Muscle of arm (tissue), 12 donors: ENCODE measurements around the gene GAMT. TPM values are rescaled to one million over a fixed set of nuclear protein-coding genes. Genes with fewer than 3 reads are reported as not detected.
A peak's percentile ranks its signal among the peaks of the same experiment; 100 is the strongest.

Experiments
- DNase-seq: peaks from one replicate; pipeline ENCODE4 v3.0.0-alpha.2; 2013
- polyA plus RNA-seq, 12 donors: library from polyadenylated mRNA; unstranded; fragments of 120-200 nt; gene quantifications; one replicate each; pipeline ENCODE4 v1.2.1, GENCODE V29; 2013; ENCODE audit not compliant: insufficient read length in 12 of 12

The GAMT gene
- polyA plus RNA-seq, 12 donors = 83.4 to 279 (median 178) TPM; not detected in 1

DNA sequence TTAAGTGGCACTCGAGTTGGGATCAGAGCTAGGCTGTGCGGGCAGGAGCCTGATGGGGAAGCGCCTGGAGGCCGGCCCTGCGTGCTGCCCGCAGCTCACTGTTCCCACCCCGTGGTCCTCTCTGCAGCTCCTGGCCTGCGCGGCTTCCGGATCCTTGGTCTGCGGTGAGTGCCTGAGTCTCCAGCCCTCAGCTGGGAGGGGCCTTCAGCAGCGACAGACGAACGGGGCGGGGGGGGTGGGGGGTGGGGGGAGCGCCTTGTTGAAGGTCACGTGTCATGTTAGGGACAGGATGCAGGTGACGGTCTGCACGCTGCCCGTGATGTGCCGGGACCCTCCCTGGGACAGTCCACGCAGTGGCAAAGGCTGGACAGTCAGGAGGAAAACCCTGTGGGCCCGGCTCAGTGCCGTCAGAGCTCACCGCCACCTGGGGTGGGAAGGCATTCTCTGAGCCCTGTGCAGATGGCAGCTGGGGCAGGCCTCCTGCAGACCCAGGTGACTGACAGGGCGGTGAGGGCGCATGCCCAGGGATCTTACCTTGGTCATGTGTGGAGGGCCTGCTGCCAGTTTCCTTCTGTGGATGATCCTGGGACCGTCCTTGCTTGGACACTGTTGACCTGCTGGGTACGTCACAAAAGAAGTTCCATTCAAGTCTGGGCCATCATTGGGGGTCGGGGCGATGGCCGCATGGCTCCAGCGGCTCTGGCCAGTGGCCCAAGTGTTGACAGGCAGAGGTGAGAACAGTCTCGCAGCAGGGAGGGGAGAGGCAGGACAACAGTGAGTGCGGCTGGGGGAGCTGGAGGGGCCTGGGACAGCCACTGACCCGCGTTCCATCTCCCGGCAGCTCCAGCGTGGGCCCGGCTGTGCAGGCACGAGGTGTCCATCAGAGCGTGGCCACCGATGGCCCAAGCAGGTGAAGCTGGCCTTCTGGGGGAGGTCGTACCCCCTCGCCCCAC, 13.4 kb downstream of the GAMT start:
- DNase-seq = no peak

DNA sequence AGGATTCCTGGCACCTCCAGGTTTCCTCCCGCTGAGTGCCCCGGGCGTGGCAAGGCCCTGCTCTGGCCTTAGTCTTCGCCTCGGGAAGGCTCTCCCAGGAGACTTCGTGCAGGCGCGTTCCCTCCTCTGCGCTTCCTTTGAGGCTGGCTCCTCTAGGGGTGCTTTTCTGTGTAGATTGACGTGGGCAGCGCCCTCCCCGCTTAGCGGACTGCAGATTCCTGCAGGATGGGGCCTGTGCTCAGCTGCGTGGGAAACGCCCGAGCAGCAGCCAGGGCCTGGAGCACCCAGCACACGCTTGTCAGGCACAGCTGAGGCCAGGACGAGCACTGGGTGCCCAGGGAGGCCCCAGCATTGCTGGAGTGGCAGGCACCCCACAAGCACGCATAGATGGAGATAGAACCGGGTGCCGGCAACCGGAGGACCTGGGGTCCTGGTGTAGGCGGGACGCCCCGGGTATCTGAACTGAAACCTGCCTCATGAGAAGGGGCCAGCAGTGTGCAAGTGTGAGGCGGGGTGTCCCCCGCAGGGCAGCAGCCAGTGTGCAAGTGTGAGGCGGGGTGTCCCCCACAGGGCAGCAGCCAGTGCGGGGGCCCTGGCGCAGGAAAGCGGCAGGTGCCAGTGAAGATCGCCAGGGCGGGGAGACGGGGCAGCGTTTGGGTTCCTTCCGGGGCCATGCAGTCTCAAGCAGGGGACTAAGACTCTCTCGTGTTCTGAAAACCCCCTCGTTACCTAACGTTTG, 14.2 kb downstream of the GAMT start:
- DNase-seq = no peak

DNA sequence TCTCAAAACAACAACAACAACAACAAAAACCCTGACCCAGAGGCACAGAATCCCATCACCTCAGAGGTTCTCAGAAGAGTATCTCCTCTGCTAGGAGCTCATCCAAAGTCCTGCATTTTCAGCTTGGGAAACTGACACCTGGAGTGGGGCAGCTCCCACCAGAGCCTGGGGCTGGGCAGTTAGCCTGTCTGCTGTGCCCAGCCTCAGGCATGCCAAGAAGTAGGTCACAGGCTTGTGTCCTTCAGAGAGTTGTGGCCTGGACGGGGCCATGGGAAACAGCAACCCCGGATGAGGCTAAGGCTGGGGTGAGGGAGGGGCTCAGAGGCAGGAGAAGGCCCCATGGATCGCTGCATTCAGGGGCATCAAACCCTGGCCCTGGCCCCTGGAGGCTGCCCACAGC, 15.5 kb downstream of the GAMT start:
- no peak for DNase-seq

DNA sequence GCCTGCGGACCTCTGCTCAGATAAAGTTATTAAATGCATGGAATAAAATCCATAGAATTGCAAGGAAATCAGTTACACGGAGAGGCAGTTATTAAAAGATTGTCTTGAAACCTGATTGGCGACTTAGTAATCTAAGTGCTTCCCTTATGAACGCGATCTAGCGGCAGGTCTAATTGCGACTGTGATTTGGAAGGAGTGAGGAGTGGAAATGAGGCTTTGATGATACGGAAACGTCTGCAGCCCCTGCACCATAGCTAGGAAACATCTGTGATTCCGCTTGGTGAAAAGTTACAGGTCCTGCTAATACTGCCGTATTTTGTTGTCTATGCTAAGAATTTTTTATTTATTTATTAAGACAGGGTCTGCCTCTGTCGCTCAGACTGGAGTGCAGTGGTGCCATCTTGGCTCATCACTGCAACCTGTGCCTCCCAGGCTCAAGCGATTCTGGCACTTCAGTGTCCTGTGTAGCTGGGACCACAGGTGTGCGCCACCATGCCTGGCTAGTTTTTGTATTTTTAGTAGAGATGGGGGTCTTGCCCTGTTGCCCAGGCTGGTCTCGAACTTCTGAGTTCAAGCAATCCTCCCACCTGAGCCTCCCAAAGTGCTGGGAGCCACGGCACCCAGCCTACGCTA, 16.7 kb downstream of the GAMT start:
- no peak for DNase-seq

DNA sequence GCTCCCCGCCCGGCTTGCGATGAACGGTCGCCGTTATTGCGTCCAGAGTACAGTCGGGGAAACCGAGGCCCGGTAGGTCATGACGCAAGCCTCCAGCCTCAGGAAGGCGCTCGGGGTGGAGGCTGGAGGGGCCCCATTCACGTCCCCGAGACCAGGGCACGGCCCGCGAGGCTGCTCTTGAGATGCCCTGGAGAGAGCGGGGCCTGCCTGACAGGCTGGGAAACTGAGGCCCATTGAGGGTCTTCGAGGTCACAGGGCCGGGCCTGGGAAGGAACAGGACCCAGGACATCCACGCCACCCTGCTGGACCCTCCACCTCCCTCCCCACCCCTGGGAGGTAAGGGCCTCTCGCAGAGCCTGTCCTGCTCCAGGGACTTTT, 17.3 kb downstream of the GAMT start:
- no peak for DNase-seq

DNA sequence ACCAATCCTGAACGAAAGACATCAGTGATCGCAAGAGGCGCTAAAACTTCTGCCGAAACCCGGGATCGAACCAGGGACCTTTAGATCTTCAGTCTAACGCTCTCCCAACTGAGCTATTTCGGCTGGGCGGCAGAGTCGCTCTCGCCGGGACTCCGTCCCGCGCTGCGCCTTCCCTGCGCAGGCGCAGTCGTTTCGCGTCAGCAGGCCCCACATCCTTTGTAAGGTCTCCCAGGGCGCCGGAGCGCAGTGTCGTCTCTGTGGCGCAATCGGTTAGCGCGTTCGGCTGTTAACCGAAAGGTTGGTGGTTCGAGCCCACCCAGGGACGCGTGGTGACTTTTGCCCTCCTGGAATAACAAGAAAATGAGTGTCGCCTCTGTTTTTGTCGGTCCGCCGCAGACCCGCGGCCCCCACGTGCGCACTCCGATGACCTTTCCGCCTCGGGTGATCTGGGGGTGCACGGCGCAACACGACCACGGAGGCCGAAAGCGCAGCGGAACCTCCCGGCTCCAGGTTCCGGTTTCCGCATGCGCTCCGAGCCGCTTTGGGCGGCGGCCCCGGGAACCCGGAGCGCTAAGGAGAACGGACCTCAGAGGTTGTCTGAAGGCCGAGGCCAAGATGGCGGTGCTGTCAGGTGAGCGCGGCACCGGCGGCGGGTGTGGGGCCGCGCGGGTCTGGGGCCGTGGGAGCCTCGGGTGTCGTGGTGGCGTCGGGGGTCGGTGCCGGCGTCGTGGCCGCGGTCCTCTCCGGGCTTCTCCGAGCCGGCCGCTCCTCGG, 17.8 kb downstream of the GAMT start, which contains the start of gene NDUFS7:
Gene NDUFS7 (plus strand): TSS at position 596 of the 773 bp plus-strand sequence. CDS start 20 bp downstream, at position 616.
- DNase-seq = peak; percentile 95

DNA sequence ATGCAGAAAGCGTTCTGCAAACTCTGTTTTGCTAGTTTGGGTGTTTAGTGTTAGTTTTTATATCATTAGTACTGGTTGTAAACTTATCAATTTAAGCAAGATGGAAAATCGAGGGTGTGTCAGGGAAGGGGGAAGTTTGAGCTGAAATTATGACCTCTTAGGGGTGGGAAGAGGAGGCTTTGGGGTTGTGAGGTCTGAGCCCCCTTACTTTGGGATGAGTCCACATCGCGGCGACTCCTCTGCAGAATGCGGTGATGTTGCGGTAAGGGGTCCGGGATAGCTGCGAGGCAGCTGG, 18.4 kb downstream of the GAMT start:
- DNase-seq = peak; percentile 69

DNA sequence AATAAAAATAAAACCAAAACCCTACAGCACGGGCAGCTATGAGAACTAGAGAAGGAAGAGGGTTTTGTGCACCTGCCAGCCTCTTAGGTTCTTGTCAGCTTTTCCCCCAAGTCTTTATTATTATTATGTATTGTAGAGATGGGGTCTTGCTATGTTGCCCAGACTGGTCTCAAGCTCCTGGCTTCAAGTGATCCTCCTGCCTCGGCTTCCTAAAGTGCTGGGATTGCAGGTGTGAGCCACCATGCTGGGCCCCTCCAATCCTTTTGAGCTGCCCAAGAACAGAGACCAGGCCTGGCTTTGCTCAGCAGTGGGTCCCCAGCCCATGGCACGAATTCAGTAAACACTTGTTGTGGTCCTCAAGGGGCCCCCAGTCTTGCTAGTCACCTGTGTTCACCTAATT, 19.1 kb downstream of the GAMT start:
- no peak for DNase-seq

DNA sequence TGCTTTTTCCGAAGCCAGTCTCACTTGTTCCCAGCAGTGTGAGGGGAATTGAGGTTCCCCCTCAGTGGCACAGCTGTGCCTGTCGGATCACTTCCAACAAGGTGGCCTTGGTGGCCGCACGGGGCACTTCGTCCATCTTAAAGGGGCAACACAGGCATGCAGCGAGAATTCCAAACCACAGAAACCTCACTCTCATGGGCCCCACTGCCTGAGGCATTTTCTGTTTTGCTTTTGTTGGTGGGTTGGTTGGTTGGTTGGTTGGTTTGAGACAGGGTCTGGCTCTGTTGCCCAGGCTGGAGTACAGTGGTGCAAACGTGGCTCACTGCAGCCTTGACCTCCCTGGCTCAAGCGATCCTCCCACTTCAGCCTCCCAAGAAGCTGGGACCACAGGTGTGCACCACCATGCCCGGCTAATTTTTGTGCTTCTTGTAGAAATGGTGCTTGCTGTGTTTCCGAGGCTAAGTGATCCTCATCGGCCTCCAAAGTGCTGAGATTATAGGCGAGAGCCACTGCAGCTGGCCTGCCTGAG, 21.3 kb downstream of the GAMT start:
- DNase-seq = no peak

DNA sequence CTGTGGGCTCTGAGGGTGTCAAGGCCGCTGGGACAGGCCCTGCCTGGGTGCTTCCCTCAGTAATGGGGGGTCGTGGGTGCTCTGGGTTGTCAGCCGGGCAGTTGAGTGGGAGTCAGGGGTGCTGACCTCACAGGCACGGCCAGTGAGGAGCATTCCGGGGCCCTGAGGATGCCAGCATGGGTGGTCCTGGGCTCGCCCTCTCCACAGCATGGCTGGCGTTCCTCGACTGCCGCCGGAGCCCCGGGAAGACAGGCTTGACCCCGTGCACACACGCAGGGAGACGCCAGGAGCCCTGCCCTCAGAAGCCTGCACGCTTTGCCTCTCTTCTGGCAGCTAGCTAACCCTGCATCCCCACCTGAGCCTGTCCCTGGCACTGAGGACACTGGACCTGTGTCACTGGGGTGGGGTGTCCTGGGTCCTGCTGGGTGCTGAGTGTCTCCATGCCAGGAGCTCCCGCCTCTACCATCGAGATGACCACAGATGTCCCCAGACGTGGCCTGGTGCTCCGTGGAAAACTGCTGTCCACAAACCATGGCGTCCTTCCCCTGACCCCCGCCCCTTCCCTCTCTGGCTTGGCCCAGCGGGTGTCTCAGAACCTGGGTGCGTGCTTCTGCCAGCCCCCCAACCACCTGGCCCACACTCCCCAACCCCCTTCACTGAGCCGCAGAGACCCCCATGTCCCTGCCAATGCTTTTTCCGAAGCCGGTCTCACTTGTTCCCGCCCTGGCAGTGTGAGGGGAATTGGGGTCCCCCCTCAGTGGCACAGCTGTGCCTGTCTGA, 22.0 kb downstream of the GAMT start:
- no peak for DNase-seq

DNA sequence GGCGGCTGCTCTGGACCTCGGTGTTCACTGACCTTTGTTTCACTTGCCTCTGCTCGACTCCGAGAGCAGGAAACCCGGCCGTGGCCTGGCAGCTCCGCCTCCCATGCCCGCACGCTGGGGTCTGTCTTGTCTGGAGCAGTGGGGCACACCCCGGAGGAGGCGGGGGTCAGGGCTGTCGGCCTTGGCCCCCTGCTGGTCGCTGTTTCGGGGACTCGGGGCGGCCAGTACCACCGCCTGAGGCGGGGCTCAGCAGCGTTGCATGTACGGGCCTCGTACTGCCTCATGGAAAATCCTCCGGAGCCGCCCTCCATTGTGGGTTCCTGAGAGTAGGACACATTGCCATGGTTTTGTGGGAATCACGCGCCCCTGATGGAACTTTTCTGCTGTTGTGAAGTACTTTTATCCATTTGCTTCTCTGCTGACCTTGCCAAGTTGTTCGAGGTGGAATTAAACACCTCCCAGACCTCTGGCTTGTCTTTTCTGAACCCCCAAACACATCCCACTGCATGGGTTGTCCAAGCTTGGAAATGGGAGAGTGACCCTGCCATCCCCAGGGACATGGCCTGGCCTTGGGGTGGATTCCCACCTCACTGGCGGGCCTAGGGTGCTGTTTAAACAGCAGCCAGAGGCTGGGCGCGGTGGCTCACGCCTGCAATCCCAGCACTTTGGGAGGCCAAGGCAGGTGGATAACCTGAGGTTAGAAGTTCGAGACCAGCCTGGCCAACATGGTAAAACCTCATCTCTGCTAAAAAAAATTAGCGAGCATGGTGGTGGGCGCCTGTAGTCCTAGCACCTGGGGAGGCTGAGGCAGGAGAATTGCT, 23.2 kb downstream of the GAMT start:
- DNase-seq = no peak

DNA sequence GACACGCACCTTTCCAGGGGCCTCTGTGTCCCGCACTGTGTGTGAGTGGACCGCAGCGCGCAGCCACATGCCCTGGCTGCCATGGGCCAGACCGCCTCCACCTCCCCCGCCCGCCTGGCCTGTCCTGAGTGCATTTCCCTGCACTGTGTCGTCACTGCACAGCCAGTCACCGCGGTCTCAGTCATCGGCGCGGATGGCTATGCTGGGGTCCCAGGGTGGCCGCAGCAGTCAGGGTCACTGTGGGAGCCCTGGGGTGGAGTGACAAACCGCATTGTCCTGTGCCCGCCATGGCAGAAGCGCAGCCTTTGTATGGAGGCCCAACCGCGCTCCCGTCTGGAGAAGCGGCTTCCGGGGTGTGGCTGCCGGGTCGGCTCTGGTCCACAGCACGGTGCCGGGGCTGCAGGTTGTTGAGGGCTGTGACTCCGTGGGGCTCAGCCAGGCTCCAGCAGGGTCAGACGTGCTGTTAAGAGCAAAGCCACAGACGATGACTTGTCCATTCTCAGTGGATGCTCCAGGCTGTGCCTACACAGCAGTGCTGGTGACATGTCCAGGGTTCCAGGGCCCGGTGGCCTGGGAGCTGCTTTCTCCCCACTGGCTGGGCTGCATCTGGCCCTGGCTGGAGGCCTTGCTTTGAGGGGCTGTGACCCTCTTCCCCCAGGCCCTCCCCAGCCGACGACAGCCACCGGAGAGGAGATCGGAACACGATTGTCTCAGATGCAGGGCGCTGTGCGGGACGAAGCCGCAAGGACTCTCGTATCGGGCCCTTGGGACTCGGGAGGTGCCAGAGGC, 24.0 kb downstream of the GAMT start:
- DNase-seq = no peak

DNA sequence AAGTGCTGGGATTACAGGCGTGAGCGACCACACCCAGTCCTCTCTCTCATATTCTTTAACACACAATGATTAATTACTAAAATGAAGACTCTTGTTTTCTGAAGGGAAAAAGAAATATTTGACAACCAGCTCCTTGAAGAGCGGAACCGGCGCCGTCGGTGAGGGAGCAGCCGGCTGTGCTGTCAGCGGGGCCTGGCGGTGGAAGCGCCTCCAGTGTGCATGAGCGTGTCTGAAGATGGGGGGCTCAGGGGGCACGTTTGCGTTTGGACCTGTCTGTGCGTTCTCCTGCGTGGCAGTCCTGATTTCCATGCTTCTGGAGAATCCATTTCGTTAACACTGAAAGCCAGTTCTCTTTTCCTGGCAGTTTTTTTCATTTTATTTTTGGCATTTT, 24.9 kb downstream of the GAMT start:
- no peak for DNase-seq

DNA sequence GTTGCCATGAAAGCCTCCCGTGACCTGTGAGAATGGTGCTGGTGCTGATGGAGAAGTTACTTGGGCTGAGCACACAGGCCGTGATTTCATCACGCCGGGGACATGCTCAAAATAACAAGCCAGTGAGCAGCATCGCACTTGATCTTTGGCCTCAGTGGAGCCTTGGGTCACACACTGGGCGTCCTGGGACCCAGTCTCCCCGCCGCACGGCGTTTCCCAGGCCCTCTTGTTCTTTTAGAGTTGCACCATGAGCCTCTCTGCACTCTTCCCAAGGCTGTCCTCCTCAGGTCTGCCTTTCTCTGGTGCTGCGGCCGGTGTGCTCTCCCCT, 27.1 kb downstream of the GAMT start:
- no peak for DNase-seq

DNA sequence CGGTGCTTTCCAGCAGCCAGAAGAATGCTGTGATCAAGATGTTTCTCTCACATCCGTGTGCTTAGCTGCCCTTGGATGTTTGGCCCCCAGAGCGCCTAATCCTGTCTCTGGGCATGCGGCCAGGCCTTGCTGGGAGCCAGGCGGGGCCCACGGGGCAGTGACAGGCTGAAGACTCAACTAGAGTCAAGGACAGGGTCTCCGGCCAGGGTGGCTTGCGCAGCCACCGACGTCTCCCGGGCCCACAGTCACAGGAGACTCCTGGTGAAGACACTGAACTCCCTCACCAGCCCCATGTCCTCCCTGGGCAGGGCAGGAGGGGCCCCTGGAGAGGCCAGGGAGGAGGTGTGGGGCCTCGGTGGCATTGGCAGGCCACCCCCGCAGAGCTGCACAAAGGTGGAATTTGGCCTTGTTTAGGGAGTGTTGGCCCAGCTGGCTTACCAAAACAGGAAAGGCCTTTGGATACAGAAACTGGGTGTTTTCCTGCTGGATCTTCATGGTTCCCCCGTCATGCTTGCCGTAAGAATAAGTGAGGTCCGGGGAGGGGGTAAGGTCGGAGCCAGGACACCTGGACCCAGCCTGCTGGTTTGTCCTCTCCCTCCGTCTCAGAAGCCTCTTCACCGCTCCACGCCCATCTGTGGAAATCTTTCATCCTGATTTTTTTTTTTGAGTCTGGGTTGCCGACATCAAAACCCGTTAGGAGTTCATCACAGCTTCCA, 27.6 kb downstream of the GAMT start:
- no peak for DNase-seq

DNA sequence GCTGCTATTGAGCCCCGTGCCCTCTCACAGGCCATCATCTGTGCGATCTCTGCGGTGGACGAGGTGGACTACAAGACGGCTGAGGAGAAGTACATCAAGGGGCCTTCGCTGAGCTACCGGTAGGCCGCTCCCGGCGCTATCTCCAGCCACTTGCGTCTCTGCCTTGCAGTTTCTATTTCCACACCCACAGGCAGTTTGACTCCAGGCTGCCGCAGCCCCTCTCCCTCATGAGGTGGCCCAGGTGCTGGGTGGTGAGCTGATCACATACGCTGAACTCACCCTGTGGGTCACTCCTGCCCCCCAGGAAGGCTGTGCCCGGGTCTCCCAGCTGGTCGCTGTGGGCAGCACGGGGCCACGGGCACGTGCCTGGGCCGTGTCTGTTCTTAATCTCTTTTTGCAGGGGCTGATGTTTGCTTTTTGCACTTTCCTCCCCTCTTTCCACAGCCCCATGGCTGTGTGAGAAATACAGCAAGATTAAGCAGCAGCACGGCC, 28.3 kb downstream of the GAMT start:
- no peak for DNase-seq

DNA sequence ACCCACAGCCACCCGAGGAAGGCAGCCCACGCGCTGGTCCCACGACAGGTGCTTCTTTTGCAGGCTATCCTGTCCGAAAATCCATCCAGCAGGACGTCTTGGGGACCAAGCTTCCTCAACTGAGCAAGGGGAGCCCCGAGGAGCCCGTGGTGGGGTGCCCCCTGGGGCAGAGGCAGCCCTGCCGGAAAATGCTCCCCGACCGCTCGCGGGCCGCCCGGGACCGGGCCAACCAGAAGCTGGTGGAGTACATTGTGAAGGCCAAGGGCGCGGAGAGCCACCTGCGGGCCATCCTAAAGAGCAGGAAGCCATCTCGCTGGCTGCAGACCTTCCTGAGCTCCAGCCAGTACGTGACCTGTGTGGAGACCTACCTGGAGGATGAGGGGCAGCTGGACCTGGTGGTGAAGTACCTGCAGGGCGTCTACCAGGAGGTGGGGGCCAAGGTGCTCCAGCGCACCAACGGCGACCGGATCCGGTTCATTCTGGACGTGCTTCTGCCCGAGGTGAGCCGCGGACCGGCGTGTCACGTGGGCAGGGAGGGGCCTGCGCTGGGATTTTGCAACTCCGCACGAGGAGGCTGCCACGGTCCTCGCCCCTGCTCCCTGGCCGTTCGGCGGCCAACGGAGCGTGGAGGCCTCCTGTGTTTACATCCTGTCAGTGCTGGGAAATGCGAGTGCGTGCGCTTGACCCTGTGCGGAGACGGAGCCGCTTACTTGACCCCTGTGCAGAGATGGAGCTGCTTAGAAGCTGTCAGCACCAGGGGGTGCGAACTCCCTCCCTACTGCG, 30.6 kb downstream of the GAMT start:
- DNase-seq = no peak
